GM12874 (cell line): Measurements from ENCODE around the gene IFRD2.
A peak's percentile ranks its signal among the peaks of the same experiment; 100 is the strongest.

Experiments
- TF ChIP-seq, protein P1 (sequence below): IDR thresholded peaks from 2 replicates; pipeline ENCODE4 v1.5.1; 2011; ENCODE audit warnings: low read depth, mild to moderate bottlenecking, control low read depth, low read length, moderate library complexity; ENCODE audit not compliant: insufficient read depth

The IFRD2 gene

DNA sequence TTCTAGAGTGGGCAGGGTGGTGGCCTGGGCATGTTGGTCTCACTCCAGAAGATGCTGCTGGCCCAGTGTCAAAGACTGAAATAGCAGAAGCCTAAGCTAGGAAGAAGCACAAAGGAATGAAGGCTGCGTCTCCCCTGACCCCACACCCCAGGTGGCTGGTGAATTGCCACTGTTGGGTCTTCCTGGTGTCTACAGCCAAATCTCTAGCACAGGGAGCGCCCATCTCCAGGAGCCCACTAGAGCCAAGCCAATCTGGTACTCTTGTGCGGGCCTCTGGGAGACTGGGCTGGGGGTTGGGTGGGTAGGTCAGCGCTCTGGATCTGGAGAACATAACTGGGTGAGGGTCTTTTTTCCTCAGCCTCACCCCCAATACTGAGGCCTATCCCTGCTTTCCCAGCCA is 34.9 kb upstream of the IFRD2 start:
- TF ChIP-seq, protein P1, sequence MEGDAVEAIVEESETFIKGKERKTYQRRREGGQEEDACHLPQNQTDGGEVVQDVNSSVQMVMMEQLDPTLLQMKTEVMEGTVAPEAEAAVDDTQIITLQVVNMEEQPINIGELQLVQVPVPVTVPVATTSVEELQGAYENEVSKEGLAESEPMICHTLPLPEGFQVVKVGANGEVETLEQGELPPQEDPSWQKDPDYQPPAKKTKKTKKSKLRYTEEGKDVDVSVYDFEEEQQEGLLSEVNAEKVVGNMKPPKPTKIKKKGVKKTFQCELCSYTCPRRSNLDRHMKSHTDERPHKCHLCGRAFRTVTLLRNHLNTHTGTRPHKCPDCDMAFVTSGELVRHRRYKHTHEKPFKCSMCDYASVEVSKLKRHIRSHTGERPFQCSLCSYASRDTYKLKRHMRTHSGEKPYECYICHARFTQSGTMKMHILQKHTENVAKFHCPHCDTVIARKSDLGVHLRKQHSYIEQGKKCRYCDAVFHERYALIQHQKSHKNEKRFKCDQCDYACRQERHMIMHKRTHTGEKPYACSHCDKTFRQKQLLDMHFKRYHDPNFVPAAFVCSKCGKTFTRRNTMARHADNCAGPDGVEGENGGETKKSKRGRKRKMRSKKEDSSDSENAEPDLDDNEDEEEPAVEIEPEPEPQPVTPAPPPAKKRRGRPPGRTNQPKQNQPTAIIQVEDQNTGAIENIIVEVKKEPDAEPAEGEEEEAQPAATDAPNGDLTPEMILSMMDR: no peak

DNA sequence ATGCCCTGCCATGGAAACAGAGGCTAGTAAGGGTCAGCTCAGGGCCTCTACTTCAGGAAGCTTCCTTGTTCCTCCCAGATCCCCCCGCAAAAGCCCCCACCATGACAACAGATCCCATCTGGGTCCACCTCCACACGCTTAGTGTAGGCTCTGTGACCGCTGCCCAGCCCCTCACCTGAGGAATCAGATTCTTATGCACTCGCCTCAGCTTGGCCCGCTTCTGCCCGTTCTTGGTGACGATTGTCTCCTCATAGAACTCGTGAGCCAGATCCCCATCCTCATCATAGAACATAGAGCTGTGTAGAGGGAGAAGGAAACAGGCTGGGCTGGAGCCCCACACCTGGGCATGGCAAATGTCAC is 33.9 kb upstream of the IFRD2 start:
- TF ChIP-seq, protein P1: no peak

DNA sequence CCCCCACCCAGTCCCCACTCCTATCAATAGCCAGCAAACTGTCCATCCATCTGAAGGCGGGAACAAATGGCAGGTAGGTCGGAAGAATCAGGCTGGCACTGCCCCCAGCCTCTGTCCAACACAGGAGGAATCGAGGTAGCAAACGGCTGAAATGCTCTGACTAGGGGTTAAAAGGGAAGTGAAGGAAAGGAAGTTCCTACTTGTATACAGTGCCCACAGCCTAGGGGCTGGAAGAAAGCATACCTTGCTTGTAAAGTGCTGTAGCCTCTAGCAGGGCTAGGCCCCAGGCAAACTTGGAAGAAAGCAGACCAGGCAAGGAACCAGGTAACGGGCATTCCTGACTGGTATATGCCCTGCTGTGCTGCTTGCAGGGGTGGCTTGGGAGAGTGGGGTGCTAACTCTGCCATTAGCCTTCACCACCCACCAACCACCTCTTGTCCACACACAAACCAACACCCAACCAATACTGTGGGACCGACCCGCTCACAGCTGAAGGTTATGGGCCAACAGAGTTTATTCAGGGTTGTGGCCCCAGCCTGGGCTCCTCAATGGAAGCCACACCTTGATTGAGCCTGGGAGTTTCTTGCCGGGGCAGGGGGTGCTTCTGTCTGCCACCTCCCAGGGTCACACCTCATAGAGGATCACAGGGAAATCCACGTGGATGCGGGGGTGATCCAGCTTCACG is 33.4 kb upstream of the IFRD2 start:
- TF ChIP-seq, protein P1: no peak

DNA sequence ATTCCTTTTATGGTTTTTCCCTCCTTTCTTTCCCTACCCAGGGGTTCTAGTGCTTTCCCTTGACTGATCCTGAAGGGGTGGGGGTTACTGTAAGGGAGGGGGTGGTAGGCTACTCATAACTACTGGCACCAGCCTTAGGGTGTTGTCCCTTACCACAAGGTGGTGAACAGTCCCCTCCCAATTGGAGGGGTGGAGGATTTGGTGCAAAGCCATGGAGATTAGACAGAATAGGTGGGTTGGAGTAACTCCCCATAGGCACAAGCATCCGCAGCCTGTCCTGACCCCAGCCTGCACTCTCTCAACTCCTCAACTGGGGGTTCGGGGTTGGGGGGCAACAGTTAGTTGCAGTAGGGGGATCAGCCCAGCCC is 32.9 kb upstream of the IFRD2 start:
- TF ChIP-seq, protein P1: no peak

DNA sequence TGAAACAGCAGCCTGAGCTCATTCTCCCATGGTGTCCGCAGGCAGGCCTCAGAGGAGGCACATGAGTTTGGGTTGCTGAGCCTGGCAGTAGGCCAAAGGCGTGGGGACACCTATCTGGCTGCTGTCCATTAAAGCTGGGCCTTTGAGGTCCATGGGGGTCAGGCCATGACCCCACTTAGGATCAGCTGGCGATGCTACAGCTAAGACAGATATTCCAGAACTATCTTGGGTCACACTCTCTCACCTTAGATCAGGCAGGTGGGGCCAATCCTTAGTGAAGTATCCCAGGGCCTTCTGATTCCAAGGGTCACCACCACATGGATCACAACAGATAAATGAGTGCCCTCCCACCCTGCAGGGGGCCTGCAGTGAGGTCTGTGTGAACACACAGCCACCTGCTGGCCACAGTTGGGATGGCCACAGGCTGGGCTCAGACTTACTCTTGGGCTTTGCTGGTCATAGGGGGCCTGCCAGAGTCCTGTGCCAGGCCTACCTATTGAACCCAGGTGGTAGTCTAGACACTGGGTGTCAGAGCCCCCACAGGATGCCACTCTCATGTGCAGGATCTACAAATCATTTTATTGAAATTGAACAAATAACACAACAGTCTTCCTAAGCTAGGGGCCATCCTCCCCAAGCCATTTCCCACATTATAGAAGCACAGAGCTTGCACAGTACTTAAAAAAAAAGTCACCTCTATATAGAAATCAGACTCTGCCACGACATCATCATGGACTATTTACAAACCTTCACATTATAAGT is 32.3 kb upstream of the IFRD2 start:
- TF ChIP-seq, protein P1: peak; percentile 87

DNA sequence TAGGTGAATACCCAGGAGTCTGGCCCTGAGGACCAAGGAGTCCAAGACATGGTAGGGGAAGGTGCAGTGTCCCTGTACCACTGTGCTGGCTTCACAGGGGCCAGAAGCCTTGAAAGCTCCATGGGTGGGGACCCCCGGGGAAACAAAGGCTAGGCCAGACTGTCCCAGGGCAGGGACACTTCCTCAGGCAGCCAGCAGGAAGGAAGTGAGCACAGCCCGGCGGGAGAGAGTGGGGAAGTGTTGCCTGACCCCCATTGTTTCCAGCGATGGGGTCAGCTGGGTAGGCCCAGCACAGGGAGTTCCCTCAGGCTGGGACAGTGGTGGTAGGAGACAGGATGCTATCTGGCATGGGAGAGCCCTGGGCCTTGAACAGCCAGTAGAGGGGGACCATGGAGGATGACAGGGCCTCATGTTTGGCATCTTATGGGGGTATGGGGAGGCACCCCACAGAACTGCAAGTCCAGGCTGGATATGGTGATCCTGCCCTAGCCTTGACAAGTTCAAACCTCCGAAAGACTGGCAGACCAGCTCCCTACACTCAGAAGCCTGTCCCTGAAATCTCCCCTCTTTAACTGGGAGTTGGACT is 31.5 kb upstream of the IFRD2 start:
- TF ChIP-seq, protein P1: no peak

DNA sequence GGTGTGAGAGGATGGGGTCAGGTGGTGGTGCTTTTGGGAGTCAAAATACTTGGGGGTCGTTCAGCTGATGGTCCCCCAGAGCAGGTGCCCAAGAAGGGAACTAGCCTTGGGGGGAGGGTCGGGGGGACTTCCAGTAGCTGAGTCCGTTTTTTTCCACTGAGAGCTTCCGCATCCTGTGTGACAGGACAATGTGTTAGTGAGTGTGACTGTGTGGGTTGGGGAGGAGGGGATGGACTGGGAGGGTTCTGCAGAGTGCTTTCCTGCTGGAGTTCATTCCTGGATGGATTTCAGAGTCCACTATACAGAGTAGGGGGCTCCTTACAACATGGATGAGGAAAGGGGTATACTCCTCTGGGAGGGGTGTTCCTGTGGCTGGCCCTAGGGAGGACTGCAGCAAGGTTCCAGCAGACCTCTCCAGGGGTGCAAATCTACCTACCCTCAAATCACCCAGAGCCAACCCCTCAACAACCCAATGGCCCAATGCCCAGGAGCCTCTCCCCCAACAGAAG is 30.9 kb upstream of the IFRD2 start:
- TF ChIP-seq, protein P1: no peak
